Endometrium (tissue), 2 donors: ENCODE results near the gene ZNF417.
"Not testable (repeated sequence)": the region's sequence is repeated elsewhere in the genome, so short reads cannot be mapped to it uniquely, and the experiment has no call there.

Experiments used
- FAIRE-seq: peaks from 2 replicates; lab custom pipeline; 2012; peaks lifted over from hg19 to GRCh38; lab: Jason Lieb, UNC
- donor health status: control.
- donor health status: control.

The ZNF417 gene

GRCh38 chr19:57887195-57887941, 29.0 kb downstream of the ZNF417 start:
- FAIRE-seq, result no peak

- FAIRE-seq, result no peak
Measured at GRCh38 chr19:57886046-57886445, 30.3 kb downstream of the ZNF417 start.

- FAIRE-seq, result not testable (repeated sequence)
Measured at GRCh38 chr19:57873883-57874799, 42.3 kb downstream of the ZNF417 start.

- no peak for FAIRE-seq
Measured at GRCh38 chr19:57872450-57872849, 43.9 kb downstream of the ZNF417 start.

GRCh38 chr19:57870225-57870624, 46.2 kb downstream of the ZNF417 start:
- no peak for FAIRE-seq

GRCh38 chr19:57869655-57870054, 46.7 kb downstream of the ZNF417 start:
- not testable (repeated sequence) for FAIRE-seq

- no peak for FAIRE-seq
Measured at GRCh38 chr19:57867868-57868492, 48.4 kb downstream of the ZNF417 start.
